GM13977 (cell line): Measurements from ENCODE around the gene LTA4H.

Experiments used
- DNase-seq: peaks from one replicate; pipeline ENCODE4 v3.0.0; 2012; ENCODE audit warnings: low spot score
- in situ Hi-C: fragments of 300-500 bp; cut with MboI; formaldehyde crosslinking; loops from one replicate; pipeline ENCODE4 v1.12.0; 2022; ENCODE audit warnings: low sequenced_read_pairs, low pct_unique_long_range_greater_than_20kb, mixed read lengths, inconsistent platforms; ENCODE audit not compliant: unreplicated experiment
- TF ChIP-seq, protein P1 (sequence below): IDR thresholded peaks from 2 replicates; pipeline ENCODE4 v1.5.1; 2012; ENCODE audit warnings: mild to moderate bottlenecking, control low read depth; ENCODE audit not compliant: insufficient read depth; ENCODE audit errors: extremely low read depth, missing control alignments

The LTA4H gene

GRCh38 chr12:96044017-96044942 lies 8.9 kb upstream of the LTA4H start:
- DNase-seq: no peak
- TF ChIP-seq, protein P1, sequence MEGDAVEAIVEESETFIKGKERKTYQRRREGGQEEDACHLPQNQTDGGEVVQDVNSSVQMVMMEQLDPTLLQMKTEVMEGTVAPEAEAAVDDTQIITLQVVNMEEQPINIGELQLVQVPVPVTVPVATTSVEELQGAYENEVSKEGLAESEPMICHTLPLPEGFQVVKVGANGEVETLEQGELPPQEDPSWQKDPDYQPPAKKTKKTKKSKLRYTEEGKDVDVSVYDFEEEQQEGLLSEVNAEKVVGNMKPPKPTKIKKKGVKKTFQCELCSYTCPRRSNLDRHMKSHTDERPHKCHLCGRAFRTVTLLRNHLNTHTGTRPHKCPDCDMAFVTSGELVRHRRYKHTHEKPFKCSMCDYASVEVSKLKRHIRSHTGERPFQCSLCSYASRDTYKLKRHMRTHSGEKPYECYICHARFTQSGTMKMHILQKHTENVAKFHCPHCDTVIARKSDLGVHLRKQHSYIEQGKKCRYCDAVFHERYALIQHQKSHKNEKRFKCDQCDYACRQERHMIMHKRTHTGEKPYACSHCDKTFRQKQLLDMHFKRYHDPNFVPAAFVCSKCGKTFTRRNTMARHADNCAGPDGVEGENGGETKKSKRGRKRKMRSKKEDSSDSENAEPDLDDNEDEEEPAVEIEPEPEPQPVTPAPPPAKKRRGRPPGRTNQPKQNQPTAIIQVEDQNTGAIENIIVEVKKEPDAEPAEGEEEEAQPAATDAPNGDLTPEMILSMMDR: no peak
- in situ Hi-C loops: no loop called here

DNA sequence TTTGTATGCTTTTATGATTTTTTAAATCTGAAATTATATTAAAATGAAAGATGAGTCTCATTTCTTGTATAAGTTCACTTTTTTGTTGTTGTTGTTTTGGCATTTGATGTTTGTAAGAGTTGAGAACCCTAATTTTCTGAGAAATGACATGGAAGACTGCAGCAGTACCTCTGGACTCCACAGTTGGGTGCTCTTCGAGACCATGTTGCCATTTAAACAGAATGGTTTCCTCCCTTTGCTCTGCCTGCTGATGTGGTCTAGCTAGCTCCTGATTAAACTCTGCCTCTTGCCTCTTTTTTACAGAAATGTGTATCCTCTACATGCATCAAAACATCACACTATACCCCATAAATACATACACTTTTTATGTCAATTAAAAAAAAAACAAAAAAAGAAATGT lies 5.8 kb upstream of the LTA4H start:
- TF ChIP-seq, protein P1: no peak
- DNase-seq: no peak
- in situ Hi-C loops: no loop called here

- in situ Hi-C loops: no loop called here
- DNase-seq: no peak
- TF ChIP-seq, protein P1: no peak
Observed at GRCh38 chr12:96040305-96041133, 5.1 kb upstream of the LTA4H start.

DNA sequence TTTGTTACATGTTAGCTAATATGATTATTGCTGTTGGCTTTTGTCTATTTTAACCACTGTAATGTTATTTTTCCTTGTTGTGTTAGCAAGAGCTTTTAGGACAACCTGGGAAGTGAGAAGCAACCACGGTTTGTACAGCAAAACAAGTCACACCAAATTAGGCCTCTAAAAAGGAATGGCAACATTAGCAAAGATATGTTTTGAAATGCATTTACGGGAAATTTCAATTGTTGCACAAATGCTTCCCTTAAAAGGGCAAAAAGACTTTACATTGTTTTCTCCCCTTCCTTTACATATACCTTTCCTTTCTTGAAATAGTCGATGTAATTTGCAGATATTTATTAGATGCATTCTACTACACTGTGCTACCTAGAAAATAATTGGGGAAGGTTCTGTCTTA lies 4.1 kb upstream of the LTA4H start:
- no peak for DNase-seq
- TF ChIP-seq, protein P1: no peak
- in situ Hi-C loops: no loop called here

GRCh38 chr12:96036765-96037455 lies 1.5 kb upstream of the LTA4H start:
- DNase-seq: no peak
- TF ChIP-seq, protein P1: no peak
- in situ Hi-C loops: no loop called here

- DNase-seq: no peak
- in situ Hi-C loops: no loop called here
- TF ChIP-seq, protein P1: no peak
Observed at GRCh38 chr12:96034621-96035282, 635 bp downstream of the LTA4H start.
